OCI-LY1 (cell line): ENCODE results near the gene CSTF1.

Experiments
- H2AFZ ChIP-seq: fragments of 200-600 bp; sonication (generic), shearing (Covaris generic); 2 replicates; pipeline ENCODE4 v1.6.0; 2014; ENCODE audit warnings: antibody characterized with exemption, mild to moderate bottlenecking, low read length
- H3F3A ChIP-seq: fragments of 200-600 bp; sonication (generic), shearing (Covaris generic); 2 replicates; pipeline ENCODE4 v1.6.0; 2014; ENCODE audit warnings: mild to moderate bottlenecking, antibody characterized with exemption, low read length, moderate library complexity; ENCODE audit not compliant: insufficient read depth
- H3K27ac ChIP-seq: fragments of 200-600 bp; sonication (generic); 2 replicates; pipeline ENCODE4 v1.5.1; 2014; ENCODE audit warnings: low read length, mixed run types, mild to moderate bottlenecking, low read depth; ENCODE audit not compliant: poor library complexity, severe bottlenecking
- H3K27me3 ChIP-seq: fragments of 200-600 bp; sonication (generic); 2 replicates; pipeline ENCODE4 v1.6.0; 2014; ENCODE audit warnings: antibody characterized with exemption, mild to moderate bottlenecking, low read length, moderate library complexity; ENCODE audit not compliant: insufficient read depth
- H3K36me3 ChIP-seq: fragments of 200-600 bp; sonication (generic); 2 replicates; pipeline ENCODE4 v1.6.1; 2014; ENCODE audit warnings: mild to moderate bottlenecking, antibody characterized with exemption, low read length, moderate library complexity, mixed read lengths; ENCODE audit not compliant: insufficient read depth
- H3K4me1 ChIP-seq: fragments of 200-600 bp; sonication (generic); 2 replicates; pipeline ENCODE4 v1.5.1; 2014; ENCODE audit warnings: mild to moderate bottlenecking, low read length, moderate library complexity; ENCODE audit not compliant: insufficient read depth, severe bottlenecking
- H3K4me2 ChIP-seq: fragments of 200-600 bp; sonication (generic), shearing (Covaris generic); 2 replicates; pipeline ENCODE4 v1.6.1; 2014; ENCODE audit warnings: low read length
- H3K4me3 ChIP-seq: fragments of 200-600 bp; sonication (generic); 2 replicates; pipeline ENCODE4 v1.5.1; 2014; ENCODE audit warnings: low read length, low read depth, mild to moderate bottlenecking, mixed read lengths; ENCODE audit not compliant: poor library complexity, severe bottlenecking
- H3K79me2 ChIP-seq: fragments of 200-600 bp; shearing (Covaris generic); 2 replicates; pipeline ENCODE4 v1.6.1; 2016; ENCODE audit warnings: mixed run types, low read length, mixed read lengths; ENCODE audit not compliant: insufficient read depth
- H3K9ac ChIP-seq: fragments of 200-600 bp; sonication (generic), shearing (Covaris generic); 2 replicates; pipeline ENCODE4 v1.6.1; 2014; ENCODE audit warnings: mild to moderate bottlenecking, low read length, mixed read lengths
- H3K9me2 ChIP-seq: fragments of 200-600 bp; sonication (generic), shearing (Covaris generic); 2 replicates; pipeline ENCODE4 v1.6.1; 2014; ENCODE audit warnings: low read depth, mild to moderate bottlenecking, low read length, mixed read lengths
- H3K9me3 ChIP-seq: fragments of 200-600 bp; shearing (Covaris generic); 2 replicates; pipeline ENCODE4 v1.6.1; 2014; ENCODE audit warnings: low read length, mixed read lengths
- H4K20me1 ChIP-seq: fragments of 200-600 bp; sonication (generic), shearing (Covaris generic); 2 replicates; pipeline ENCODE4 v1.6.0; 2016; ENCODE audit warnings: mild to moderate bottlenecking, low read length; ENCODE audit not compliant: insufficient read depth
- CTCF ChIP-seq: fragments of 200-600 bp; sonication (generic), shearing (Covaris generic); IDR thresholded peaks from 2 replicates; pipeline ENCODE4 v1.5.1; 2017; ENCODE audit warnings: mild to moderate bottlenecking, antibody characterized with exemption, low read length, moderate library complexity, mixed read lengths
- EZH2 ChIP-seq: fragments of 200-600 bp; sonication (generic), shearing (Covaris generic); IDR thresholded peaks from 2 replicates; pipeline ENCODE4 v1.8.0; 2017; ENCODE audit warnings: borderline replicate concordance, mixed run types, mild to moderate bottlenecking, antibody characterized with exemption, low read length, moderate library complexity, mixed read lengths

Gene CSTF1

DNA sequence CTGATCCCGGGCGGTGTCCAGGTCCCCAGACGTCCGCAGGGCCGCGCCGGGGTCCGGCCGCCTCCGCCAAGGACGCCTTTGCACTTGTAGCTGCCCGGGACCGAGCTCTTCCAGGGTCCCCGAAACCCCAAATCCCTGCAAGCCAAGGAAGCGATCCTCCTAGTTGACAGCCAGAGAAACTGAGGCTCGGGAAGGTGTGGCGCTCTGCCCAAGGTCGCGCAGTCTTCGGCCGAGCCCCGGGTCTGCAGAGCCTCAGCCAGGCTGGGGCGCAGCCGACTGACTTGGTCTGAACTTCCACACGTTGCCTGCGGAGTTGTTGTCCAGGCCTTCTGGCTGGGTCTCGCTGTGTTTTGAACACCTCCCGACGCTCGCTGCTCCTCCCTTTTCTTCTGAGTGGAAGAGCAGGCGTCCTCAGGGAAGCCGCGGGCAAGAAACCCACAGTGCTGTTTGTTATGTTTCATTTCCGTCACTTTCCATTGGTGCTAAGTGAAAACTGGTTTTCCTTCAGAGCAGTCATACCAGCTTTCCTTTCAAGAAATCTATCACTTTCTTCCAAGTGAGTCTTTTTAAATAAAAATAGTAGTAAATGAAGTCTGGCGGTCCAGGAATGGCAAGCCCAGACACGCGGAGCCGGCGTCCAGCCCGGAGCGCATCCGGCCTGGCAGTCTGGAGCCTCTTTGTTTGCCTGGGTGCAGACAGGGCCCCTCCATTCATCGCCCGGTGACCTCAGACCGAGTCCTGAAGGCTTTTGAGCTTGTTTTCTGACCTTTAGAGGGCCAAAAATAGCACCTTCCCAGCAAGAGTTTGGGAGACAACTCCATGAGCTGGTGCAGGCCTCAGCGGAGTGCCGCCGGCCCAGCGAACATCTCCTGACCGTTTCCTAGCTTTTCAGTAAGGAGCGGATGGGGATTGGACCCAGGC lies 33.0 kb upstream of the CSTF1 start:
- peak overlapping the region; percentile 80 for H3K4me2 ChIP-seq

GRCh38 chr20:56360133-56360907 lies 32.1 kb upstream of the CSTF1 start:
- Histone ChIP-seq H4K20me1 (no peaks in the 10 kb centered on the region), H3K27ac (no peak overlapping the region), H3K4me2 (no peak overlapping the region), H3K27me3 (no peaks in the 10 kb centered on the region), H3K36me3 (no peaks in the 10 kb centered on the region), H3F3A (no peaks in the 10 kb centered on the region), H3K79me2 (no peaks in the 10 kb centered on the region), H3K9me3 (no peaks in the 10 kb centered on the region), H3K9ac (no peak overlapping the region), H3K9me2 (no peaks in the 10 kb centered on the region), H3K4me1 (peaks cover 9% of the 10 kb centered on the region), H2AFZ (no peak overlapping the region), H3K4me3 (no peak overlapping the region)
- TF ChIP-seq EZH2 (no peak), CTCF (no peak)

More for the DNA sequence above, 33.0 kb upstream of the CSTF1 start:
- H3K36me3 ChIP-seq, result no peaks in the 10 kb centered on the region
- peak overlapping the region; percentile 54; the same call in 1 of the 2 replicates for H3K9ac ChIP-seq
- peak overlapping the region; percentile 60 for H3K4me3 ChIP-seq
- H3K27me3 ChIP-seq, result no peaks in the 10 kb centered on the region
- H2AFZ ChIP-seq, result no peak overlapping the region
- H4K20me1 ChIP-seq, result no peaks in the 10 kb centered on the region
- H3K4me1 ChIP-seq, result peaks cover 9% of the 10 kb centered on the region
- TF ChIP-seq CTCF (no peak), EZH2 (no peak)
- H3K9me3 ChIP-seq, result no peaks in the 10 kb centered on the region
- H3K9me2 ChIP-seq, result no peaks in the 10 kb centered on the region
- no peaks in the 10 kb centered on the region for H3F3A ChIP-seq
- H3K27ac ChIP-seq, result no peak overlapping the region
- H3K79me2 ChIP-seq, result no peaks in the 10 kb centered on the region

DNA sequence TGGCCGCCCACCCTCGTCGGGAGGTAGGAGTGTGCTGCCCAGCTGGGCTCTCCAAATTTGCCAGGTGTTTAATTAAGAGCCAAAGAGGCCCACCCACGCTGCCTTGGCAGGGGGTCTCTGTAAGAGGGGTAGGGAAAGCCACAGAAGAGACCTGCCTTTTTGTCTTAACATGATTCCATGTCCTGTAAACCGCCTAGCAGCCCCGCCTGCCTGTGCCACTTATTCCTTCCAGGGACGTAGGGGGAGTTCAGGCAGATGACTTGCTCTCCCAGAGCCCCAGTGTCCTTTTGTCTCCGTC lies 31.6 kb upstream of the CSTF1 start:
- Histone ChIP-seq H3K27ac (no peak overlapping the region), H3K27me3 (no peaks in the 10 kb centered on the region), H3K9me3 (no peaks in the 10 kb centered on the region), H3K79me2 (no peaks in the 10 kb centered on the region), H3K9ac (no peak overlapping the region), H3K4me2 (no peak overlapping the region), H3K9me2 (no peaks in the 10 kb centered on the region), H3K4me3 (no peak overlapping the region), H4K20me1 (no peaks in the 10 kb centered on the region), H3K4me1 (peaks cover 9% of the 10 kb centered on the region), H3F3A (no peaks in the 10 kb centered on the region), H2AFZ (no peak overlapping the region), H3K36me3 (no peaks in the 10 kb centered on the region; the same call in 1 of the 2 replicates)
- TF ChIP-seq EZH2 (no peak), CTCF (no peak)
